Ovary (tissue), 3 donors: ENCODE results near the gene SLC12A2.

ENCODE experiments used
- CTCF ChIP-seq, 3 donors: fragments of 450-650 bp in 2 of 3; fragments of 200-600 bp in 1 of 3; IDR thresholded peaks; one replicate each; pipeline versions ENCODE4 v1.5.1 to v1.8.0; 2016 to 2022; ENCODE audit warnings: antibody characterized with exemption in 3 of 3, mild to moderate bottlenecking in 1 of 3
- POLR2A ChIP-seq: fragments of 450-650 bp; IDR thresholded peaks from one replicate; pipeline ENCODE4 v1.6.1; 2017; ENCODE audit warnings: antibody characterized with exemption, mild to moderate bottlenecking, moderate library complexity
- donor health status: DM: no; HTN: no; CAD: no.

GRCh38 chr5:128169401-128170017 is 85.9 kb downstream of the SLC12A2 start:
- TF ChIP-seq CTCF (IDR thresholded peaks at IDR 0.05), result no peak
- no peak for TF ChIP-seq POLR2A
